ACC112 (cell line): ENCODE data around the gene SLC66A2.

Experiments used
- H2AFZ ChIP-seq: fragments of 200-600 bp; sonication (generic); one replicate; pipeline ENCODE4 v1.6.0; 2017; ENCODE audit warnings: antibody characterized with exemption, low read length; ENCODE audit not compliant: unreplicated experiment
- H3K27ac ChIP-seq: fragments of 200-600 bp; sonication (generic); 2 replicates; pipeline ENCODE4 v1.5.1; 2014; ENCODE audit warnings: low read depth, mild to moderate bottlenecking, antibody characterized with exemption, low read length, moderate library complexity
- H3K27me3 ChIP-seq: fragments of 200-600 bp; sonication (generic); 2 replicates; pipeline ENCODE4 v1.6.1; 2014; ENCODE audit warnings: mild to moderate bottlenecking, antibody characterized with exemption, low read length, moderate library complexity, mixed read lengths; ENCODE audit not compliant: insufficient read depth
- H3K36me3 ChIP-seq: fragments of 200-600 bp; sonication (generic); 2 replicates; pipeline ENCODE4 v1.6.1; 2016; ENCODE audit warnings: mild to moderate bottlenecking, antibody characterized with exemption, low read length, moderate library complexity, mixed read lengths; ENCODE audit not compliant: insufficient read depth
- H3K4me1 ChIP-seq: fragments of 200-600 bp; sonication (generic); one replicate; pipeline ENCODE4 v1.6.1; 2016; ENCODE audit warnings: low read length, mixed read lengths; ENCODE audit not compliant: insufficient read depth, unreplicated experiment, control insufficient read depth
- H3K4me3 ChIP-seq: fragments of 200-600 bp; sonication (generic); 2 replicates; pipeline ENCODE4 v1.5.1; 2014; ENCODE audit warnings: mild to moderate bottlenecking, low read depth, low read length
- H3K79me2 ChIP-seq: fragments of 200-600 bp; sonication (generic); one replicate; pipeline ENCODE4 v1.6.0; 2016; ENCODE audit warnings: low read length; ENCODE audit not compliant: control insufficient read depth, unreplicated experiment, insufficient read depth

The SLC66A2 gene

DNA sequence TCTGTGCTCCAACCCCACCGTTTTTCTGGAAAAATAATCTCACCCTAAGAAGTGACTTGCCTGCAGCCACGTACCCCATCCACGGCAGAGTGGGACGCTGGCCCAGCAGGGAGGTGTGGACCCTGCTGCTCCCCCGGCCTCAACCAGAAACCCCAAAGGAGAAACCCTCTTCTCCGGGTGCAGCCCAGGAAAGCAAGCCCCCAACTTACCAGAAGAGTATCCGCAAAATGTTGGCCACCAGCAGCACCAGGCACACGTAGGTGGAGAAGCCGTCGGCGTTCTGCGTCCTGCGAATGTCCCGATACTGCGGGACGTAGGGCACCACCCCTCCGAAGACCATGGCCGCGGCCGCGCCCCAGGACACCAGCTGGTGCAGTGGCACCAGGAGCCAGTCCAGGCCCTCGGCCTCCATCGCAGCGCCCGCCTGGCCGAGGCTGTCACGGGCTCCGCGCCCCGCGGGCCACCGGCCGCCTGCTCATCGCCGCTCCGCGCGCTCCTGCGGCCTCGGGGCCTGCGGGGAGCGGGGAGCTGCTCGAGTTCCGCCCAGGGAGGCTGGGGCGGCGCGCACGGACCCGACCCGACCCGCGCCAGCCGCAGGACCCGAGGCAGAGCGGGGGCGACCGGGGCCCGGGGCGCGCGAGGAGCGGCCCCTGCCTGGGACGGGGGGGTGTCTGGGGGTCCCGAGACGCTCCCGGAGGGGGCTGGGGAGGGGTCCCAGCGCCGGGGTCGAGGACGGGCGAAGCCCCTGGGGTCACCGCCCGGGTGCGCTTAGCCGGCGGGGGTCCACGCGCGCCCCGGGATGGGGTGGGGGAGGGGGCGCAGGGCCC is 725 bp downstream of the SLC66A2 start:
- Histone ChIP-seq H3K27ac (peak overlapping the region; percentile 18; the same call in 1 of the 2 replicates), H3K36me3 (peaks cover 8% of the 10 kb centered on the region; the same call in 1 of the 2 replicates), H3K79me2 (peaks cover 42% of the 10 kb centered on the region), H3K27me3 (no peaks in the 10 kb centered on the region), H2AFZ (peak overlapping the region; percentile 48), H3K4me1 (no peaks in the 10 kb centered on the region), H3K4me3 (peak overlapping the region; percentile 78)

DNA sequence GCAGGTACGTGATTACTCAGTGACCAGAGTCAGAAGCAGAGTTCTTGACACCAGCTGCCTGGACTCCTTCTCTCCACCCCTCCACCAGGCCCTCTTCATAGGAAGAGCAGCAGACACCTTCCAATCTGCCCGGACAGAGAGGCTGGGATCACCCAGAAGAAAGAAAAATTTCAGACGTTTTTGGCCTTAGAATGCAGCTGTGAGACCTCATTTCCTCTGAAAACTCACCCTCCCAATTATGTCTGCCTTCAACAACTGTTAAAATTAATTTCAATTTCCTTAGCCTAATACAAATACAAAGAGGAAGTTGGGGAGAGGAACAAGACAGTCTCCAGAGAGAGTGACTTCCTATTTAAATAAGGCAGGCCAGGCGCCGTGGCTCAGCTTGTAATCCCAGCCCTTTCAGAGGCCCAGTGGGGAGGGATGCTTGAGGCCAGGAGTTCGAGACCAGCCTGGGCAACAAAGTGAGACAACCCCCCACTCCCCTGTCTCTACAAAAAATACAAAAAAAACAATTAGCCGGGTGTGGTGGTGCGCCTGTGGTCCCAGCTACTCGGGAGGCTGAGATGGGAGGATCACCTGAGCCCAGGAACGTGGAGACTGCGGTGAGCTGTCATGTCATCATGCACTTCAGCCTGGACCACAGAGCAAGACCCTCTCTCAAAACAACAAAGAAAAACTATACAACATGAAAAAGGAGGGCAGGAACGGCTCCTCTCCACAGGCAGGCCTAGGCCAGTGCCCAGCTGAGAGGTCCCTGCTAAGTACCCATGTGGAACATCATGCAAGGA is 1.6 kb downstream of the SLC66A2 start:
- H3K27me3 ChIP-seq = no peaks in the 10 kb centered on the region
- H3K4me3 ChIP-seq = peak overlapping the region; percentile 78
- H3K27ac ChIP-seq = no peak overlapping the region
- H3K36me3 ChIP-seq = peaks cover 8% of the 10 kb centered on the region; the same call in 1 of the 2 replicates
- H3K79me2 ChIP-seq = peaks cover 46% of the 10 kb centered on the region
- no peaks in the 10 kb centered on the region for H3K4me1 ChIP-seq
- H2AFZ ChIP-seq = no peak overlapping the region

DNA sequence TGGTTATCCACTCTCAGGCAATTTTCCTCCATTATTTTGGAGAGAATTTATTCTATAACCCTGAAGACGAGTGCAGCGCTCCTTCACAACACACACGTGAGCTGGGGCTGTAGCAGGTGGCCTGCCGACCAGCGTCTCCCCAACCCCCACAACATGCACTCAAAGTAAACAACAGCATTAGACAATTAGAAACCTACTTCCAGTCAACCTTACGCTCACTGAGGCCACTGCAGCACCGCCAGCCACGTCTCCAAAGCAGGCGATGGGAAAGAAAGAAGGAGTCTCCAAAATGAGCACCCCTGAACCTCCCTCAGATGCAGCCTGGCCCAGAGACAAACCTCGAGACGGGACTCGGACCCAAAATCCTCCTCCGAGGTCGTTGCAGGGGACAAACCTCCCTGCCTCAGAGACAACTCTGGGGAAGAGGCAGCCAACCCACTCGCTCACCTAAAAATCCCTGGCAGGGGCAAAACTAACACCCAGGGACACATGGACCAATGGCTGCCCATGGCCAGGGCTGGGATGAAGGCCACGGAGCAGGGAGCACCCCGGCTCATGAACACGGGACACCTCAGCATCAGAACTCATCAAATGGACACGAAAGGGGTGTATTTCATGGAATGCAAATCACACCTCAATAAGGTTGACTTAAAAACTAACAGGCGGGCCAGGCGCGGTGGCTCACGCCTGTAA is 2.6 kb downstream of the SLC66A2 start:
- H3K27ac ChIP-seq = no peak overlapping the region
- peaks cover 51% of the 10 kb centered on the region for H3K79me2 ChIP-seq
- no peaks in the 10 kb centered on the region for H3K27me3 ChIP-seq
- H3K4me3 ChIP-seq = no peak overlapping the region; the same call in 1 of the 2 replicates
- peaks cover 8% of the 10 kb centered on the region; the same call in 1 of the 2 replicates for H3K36me3 ChIP-seq
- no peaks in the 10 kb centered on the region for H3K4me1 ChIP-seq
- H2AFZ ChIP-seq = no peak overlapping the region

DNA sequence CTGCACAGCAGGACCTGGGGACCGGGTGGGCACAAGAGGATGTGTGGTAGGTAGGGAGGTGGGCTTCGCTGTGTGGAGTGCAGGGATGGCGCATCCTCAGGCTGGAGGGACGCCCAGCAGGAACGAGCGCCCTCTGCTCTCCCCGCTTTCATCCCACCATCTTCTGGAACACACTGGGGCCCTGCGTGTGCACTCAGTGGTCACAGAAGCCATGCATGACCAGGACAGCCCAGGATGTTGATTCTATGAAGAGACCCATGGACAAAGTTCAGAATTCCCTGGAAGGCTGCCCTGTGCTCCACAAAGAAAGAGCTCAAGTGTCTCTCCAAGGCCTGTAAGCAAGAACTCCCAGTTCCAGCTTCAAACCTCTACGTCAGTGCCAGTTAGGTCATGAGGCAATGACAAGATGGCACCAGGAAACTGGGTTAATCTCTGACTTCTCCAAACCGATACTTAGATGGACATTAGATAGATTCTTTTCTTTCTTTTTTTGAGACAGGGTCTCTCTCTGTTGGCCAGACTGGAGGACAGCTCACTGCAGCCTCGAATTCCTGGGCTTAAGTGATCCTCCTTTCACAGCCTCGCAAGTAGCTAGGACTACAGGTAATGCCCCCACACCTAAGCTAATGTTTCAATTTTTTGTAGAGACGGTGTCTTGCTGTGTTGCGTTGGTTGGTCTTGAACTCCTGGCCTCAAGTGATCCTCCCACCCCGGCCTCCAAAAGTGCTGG is 3.4 kb downstream of the SLC66A2 start:
- no peak overlapping the region for H3K4me3 ChIP-seq
- H3K79me2 ChIP-seq = peaks cover 51% of the 10 kb centered on the region
- no peak overlapping the region for H3K27ac ChIP-seq
- no peak overlapping the region for H2AFZ ChIP-seq
- H3K36me3 ChIP-seq = peaks cover 8% of the 10 kb centered on the region; the same call in 1 of the 2 replicates
- no peaks in the 10 kb centered on the region for H3K4me1 ChIP-seq
- no peaks in the 10 kb centered on the region for H3K27me3 ChIP-seq

DNA sequence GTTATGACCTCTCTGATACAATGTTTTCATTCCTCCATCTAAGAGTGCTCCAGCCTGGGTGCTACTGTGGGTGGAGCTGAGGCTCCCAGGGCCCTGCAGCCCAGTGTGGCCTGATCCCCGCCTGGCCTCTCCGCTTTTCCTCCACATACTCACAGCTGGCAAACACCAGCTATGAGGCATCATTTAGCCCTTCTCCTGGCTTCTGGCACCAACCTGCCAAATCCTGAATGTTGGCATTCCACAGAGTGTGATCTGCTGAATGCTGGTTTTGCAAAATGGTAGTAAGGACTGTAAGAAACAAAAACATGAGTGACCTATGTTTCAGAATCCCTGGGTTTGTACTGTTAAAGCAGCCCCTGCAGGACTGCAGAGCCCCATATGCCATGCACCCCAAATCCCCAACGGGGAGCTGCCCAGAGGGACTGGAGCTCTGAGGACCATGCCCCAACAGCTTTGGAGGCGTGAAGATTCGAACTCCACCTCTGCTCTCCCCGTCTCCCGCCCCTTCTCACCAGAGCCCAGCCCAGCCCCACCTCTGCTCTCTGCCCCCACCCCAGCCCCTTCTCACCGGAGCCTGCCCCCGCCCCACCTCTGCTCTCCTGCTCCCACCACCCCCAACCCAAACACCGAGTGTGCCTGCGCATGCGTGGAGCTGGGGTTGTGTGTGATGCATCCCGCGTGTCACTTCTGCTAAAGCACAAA is 4.2 kb downstream of the SLC66A2 start:
- Histone ChIP-seq H3K27ac (no peak overlapping the region), H3K4me1 (no peaks in the 10 kb centered on the region), H3K79me2 (peaks cover 51% of the 10 kb centered on the region), H3K36me3 (peaks cover 8% of the 10 kb centered on the region; the same call in 1 of the 2 replicates), H3K27me3 (no peaks in the 10 kb centered on the region), H3K4me3 (no peak overlapping the region), H2AFZ (no peak overlapping the region)

DNA sequence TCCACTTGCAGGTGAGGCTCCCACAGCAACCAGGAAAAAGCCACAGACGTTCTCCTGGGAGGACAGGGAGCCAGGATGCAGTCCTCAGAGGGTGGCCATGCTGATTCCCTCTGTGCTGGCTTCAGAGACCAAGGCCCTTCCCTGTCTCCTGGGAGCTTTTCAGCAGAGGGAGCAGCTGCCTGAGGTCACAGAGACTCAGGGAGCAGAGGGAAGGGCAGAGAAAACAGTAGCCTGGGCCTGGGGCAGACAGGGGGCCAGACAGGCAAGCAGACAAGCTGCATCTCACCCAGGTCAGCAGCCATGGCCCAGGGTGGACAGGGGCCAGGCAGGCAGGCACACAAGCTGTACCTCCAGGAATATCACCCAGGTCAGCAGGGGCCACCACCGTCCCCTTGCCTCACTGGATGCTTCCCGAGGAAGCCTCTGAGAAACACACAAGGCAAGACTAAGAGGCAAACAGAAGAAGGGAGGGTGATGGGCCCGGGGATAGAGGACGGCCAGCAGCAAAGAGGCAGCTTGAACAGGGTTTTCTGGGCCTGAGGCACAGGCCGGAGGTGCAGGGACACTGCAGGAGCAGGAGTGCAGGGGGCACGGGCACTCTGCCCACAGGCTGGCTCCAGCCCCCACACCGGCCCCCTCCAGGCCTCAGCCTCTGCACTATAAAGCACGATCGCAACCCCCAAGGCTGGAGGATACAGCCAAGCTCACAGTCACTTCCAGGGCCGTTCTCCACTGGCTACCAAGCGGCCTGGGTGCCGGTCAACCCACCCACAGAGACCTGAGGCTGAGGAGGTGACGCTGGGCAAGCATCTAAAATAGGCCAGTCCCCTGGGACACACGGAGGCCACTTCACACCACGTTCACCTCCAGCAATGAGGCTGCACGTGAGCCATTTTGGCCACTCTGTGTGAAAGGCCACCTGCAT is 6.1 kb downstream of the SLC66A2 start:
- H3K4me1 ChIP-seq = no peaks in the 10 kb centered on the region
- peaks cover 8% of the 10 kb centered on the region; the same call in 1 of the 2 replicates for H3K36me3 ChIP-seq
- no peak overlapping the region for H3K27ac ChIP-seq
- H3K4me3 ChIP-seq = no peak overlapping the region
- H3K27me3 ChIP-seq = no peaks in the 10 kb centered on the region
- peaks cover 45% of the 10 kb centered on the region for H3K79me2 ChIP-seq
- H2AFZ ChIP-seq = no peak overlapping the region

DNA sequence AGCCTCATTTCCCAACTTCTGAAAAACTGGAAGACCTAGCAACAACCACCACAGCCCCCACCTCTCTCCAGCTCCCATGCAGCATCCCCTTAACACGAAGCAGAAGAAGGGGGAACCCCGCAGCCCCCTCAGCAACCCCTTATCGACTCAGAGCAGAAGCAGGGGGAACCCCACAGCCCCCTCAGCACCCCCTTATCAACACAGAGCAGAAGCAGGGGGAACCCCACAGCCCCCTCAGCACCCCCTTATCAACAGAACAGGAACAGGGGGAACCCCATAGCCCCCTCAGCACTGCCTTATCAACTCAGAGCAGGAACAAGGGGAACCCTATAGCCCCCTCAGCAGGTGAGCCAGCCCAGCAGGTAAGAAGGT is 6.7 kb downstream of the SLC66A2 start:
- Histone ChIP-seq H3K27me3 (no peaks in the 10 kb centered on the region), H3K36me3 (peaks cover 8% of the 10 kb centered on the region; the same call in 1 of the 2 replicates), H3K79me2 (peaks cover 44% of the 10 kb centered on the region), H3K4me1 (no peaks in the 10 kb centered on the region), H3K4me3 (no peak overlapping the region), H3K27ac (no peak overlapping the region), H2AFZ (no peak overlapping the region)

DNA sequence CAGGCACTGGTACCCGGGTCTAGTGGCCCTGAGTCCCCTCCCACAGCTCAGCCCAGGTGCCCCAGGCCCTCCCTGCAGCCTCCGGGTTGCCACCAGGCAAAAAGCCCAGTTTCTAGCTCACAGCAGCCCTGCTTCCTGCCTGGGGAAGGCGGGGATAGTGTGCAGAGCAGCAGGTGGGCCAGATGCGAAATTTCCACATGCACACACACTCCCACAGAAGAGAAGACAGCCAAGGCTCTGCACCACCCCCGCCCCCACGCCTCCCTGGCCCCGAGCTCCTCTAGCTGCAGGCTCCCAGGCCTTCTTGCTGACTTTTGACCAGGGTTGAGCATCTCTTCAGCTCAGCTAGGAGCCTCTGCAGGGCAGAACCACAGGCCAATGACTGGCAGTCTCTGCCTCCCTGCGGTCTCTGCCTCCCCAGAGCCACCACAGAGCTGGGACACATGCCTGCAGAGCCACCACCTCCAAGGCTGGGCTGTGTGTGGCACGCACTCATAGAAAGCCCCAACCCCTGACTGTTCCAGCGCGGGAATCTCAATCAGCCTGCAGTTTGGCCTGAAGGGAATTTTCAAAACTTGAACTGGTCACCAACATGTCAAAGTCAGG is 7.2 kb downstream of the SLC66A2 start:
- no peaks in the 10 kb centered on the region for H3K4me1 ChIP-seq
- peaks cover 8% of the 10 kb centered on the region for H3K36me3 ChIP-seq
- no peak overlapping the region for H2AFZ ChIP-seq
- no peak overlapping the region for H3K27ac ChIP-seq
- H3K27me3 ChIP-seq = no peaks in the 10 kb centered on the region
- H3K4me3 ChIP-seq = no peak overlapping the region
- peaks cover 39% of the 10 kb centered on the region for H3K79me2 ChIP-seq
